ENCODE measurements around the gene TMC8.

- TF ChIP-seq CTCF (IDR thresholded peaks at IDR 0.05), result no peak
- TF ChIP-seq POLR2A (IDR thresholded peaks at IDR 0.05), result no peak
- TF ChIP-seq EP300 (IDR thresholded peaks at IDR 0.05; ENCODE audit: low read depth), result no peak
Observed at GRCh38 chr17:78133179-78133951, 2.8 kb downstream of the TMC8 start.

All from transverse colon (tissue), 3 donors.